H1 (cell line): ENCODE data around the gene XDH. TPM values are rescaled to one million over a fixed set of nuclear protein-coding genes. Genes with fewer than 3 reads are reported as not detected.

ENCODE experiments used
- CHD7 ChIP-seq: fragments of 300-600 bp; sonication (generic); IDR thresholded peaks from 2 replicates; pipeline ENCODE4 v1.7.1; 2012; ENCODE audit warnings: low read length, moderate library complexity, mild to moderate bottlenecking, inconsistent platforms; ENCODE audit not compliant: insufficient replicate concordance
- EGR1 ChIP-seq: IDR thresholded peaks from 2 replicates; pipeline ENCODE4 v1.6.1; 2011; ENCODE audit warnings: low read depth, low read length, borderline replicate concordance
- RBBP5 ChIP-seq: IDR thresholded peaks from 2 replicates; pipeline ENCODE4 v1.7.1; 2012; ENCODE audit warnings: low read depth, mild to moderate bottlenecking, inconsistent platforms, low read length, moderate library complexity, borderline replicate concordance
- RXRA ChIP-seq: IDR thresholded peaks from 2 replicates; pipeline ENCODE4 v1.6.1; 2011; ENCODE audit warnings: low read depth, mild to moderate bottlenecking, low read length, moderate library complexity; ENCODE audit not compliant: insufficient read depth
- TAF7 ChIP-seq: optimal IDR thresholded peaks from 2 replicates; pipeline ENCODE3; 2011; ENCODE audit warnings: low read depth, mild to moderate bottlenecking, inconsistent platforms, low read length, moderate library complexity, borderline replicate concordance
- polyA plus RNA-seq, 7 experiments: library from polyadenylated mRNA; depleted of rRNA in 3 of 7; stranded (reverse) in 5 of 7; unstranded in 2 of 7; fragments of >200 nt in 5 of 7; fragments of 200-250 nt in 2 of 7; gene quantifications; 1 replicate in 5 of 7; 2 replicates in 1 of 7; 4 replicates in 1 of 7; pipeline versions ENCODE4 v1.2.1 to v1.2.3, GENCODE V29; 2011 to 2013; ENCODE audit warnings: missing spikeins in 2 of 7, mixed read lengths in 2 of 7
- total RNA-seq: library from RNA; stranded (reverse); fragmentation: NEBNext Ultra II Directional; extraction: Animal tissue kit (Norgen Biotek cat#: 25700); gene quantifications from 2 replicates; pipeline ENCODE4 v1.2.1, GENCODE V29; 2021

Gene XDH
- total and polyA plus RNA-seq, 2 of the 8 experiments (the other 6 are each of a cell fraction or from before 2014, with no cell fraction given): 0.68 to 1.2 TPM

- TF ChIP-seq CHD7 (no peak), EGR1 (no peak), RBBP5 (no peak), TAF7 (no peak), RXRA (no peak)
These were observed 1.5 kb downstream of the XDH start (continued) for GRCh38 chr2:31413025-31413424.
